ENCODE data around the gene GFER. TPM values are rescaled to one million over a fixed set of nuclear protein-coding genes. Genes with fewer than 3 reads are reported as not detected.

Gene GFER
- total and polyA plus RNA-seq, 2 donors (not counting 1 experiment from before 2014, with no cell fraction given): 15.6 to 30.4 TPM

- no peak for TF ChIP-seq EZH2 (IDR thresholded peaks at IDR 0.05; ENCODE audit: borderline replicate concordance, insufficient read depth, low read depth, low read length, poor library complexity, severe bottlenecking)
- TF ChIP-seq CTCF (IDR thresholded peaks at IDR 0.05): no peak
- peak overlapping the region in 1 of 5 experiments; percentile 42 for H3K4me3 ChIP-seq (ENCODE audit: control extremely low read depth in 1 of 5, extremely low read depth in 1 of 5, insufficient read depth in 1 of 5, low read depth in 2 of 5, low read length in 4 of 5)
- DNase-seq (no peak), ATAC-seq (ENCODE audit: low read depth) (no peak)
- H3K9ac ChIP-seq (ENCODE audit: low read length): no peak overlapping the region
- no peaks in the 10 kb centered on the region for H4K20me1 ChIP-seq (ENCODE audit: control insufficient read depth, insufficient read depth, low read length, poor library complexity, severe bottlenecking)
- H3K9me3 Mint-ChIP-seq (ENCODE audit: insufficient read depth): no peaks in the 10 kb centered on the region
- ChIA-PET CTCF (interaction anchor here (0.9 kb wide), 1 partner anchor 63 kb away, joined by 3 read pairs; no protein-coding TSS in a partner anchor), POLR2A (interaction anchor here (0.8 kb wide), 1 partner anchor 19 kb away, joined by 3 read pairs; no protein-coding TSS in a partner anchor)
- H3K9me3 ChIP-seq (ENCODE audit: control extremely low read depth in 1 of 3, control insufficient read depth in 2 of 3, insufficient read depth in 1 of 3, low read length in 2 of 3): no peaks in the 10 kb centered on the region
- H3K27me3 Mint-ChIP-seq: no peaks in the 10 kb centered on the region
- H3K27ac ChIP-seq (ENCODE audit: low read length in 2 of 2): no peak overlapping the region
- H3K27ac Mint-ChIP-seq: peak overlapping the region; percentile 37
- intact Hi-C loops (cut with micrococcal nuclease): loop anchor here (1.0 to 10.0 kb wide), 2 partner anchors 12 to 53 kb away; no protein-coding TSS in a partner anchor
- no peak overlapping the region for H2AFZ ChIP-seq (ENCODE audit: insufficient read depth, low read depth, low read length, poor library complexity, severe bottlenecking)
- WGBS (ENCODE audit: insufficient coverage): 94% methylated on average over 27 of the region's 30 CpGs
- peaks cover 0 to 12% of the 10 kb centered on the region in 2 experiments for H3K36me3 ChIP-seq (replicated peaks in 1 of 2; ENCODE audit: control extremely low read depth in 1 of 2, control insufficient read depth in 1 of 2, extremely low read depth in 1 of 2, insufficient read depth in 2 of 2, low read length in 1 of 2)
- peaks cover 14 to 19% of the 10 kb centered on the region in 2 donors for H3K4me1 ChIP-seq (ENCODE audit: control insufficient read depth in 2 of 2, insufficient read depth in 2 of 2, low read length in 2 of 2)
- H3K4me2 ChIP-seq (replicated peaks; ENCODE audit: low read depth, low read length, poor library complexity, severe bottlenecking): peak overlapping the region; percentile 81
- H3K4me3 Mint-ChIP-seq: peak overlapping the region; percentile 90
- no peaks in the 10 kb centered on the region for H3K27me3 ChIP-seq (replicated peaks in 1 of 4; ENCODE audit: control extremely low read depth in 1 of 4, control insufficient read depth in 3 of 4, insufficient read depth in 4 of 4, low read length in 3 of 4)
- H3K4me1 Mint-ChIP-seq: peaks cover 21% of the 10 kb centered on the region
- no peaks in the 10 kb centered on the region for H3K79me2 ChIP-seq (ENCODE audit: control insufficient read depth, insufficient read depth, low read length)
Observed at GRCh38 chr16:1941162-1942046, 42.6 kb upstream of the GFER start.
